Endothelial cell (in vitro differentiated cells): ENCODE results near the gene ALPG. TPM values are rescaled to one million over a fixed set of nuclear protein-coding genes. Genes with fewer than 3 reads are reported as not detected.

Experiments
- DNase-seq: peaks from one replicate; pipeline ENCODE4 v3.0.0; 2021; ENCODE audit warnings: low spot score
- H3K27ac Mint-ChIP-seq: one replicate; pipeline ENCODE4 v1.8.0; 2021; ENCODE audit warnings: mixed read lengths, inconsistent platforms; ENCODE audit not compliant: unreplicated experiment
- H3K27me3 Mint-ChIP-seq: one replicate; pipeline ENCODE4 v1.8.0; 2021; ENCODE audit warnings: mild to moderate bottlenecking, moderate library complexity, mixed read lengths, inconsistent platforms; ENCODE audit not compliant: unreplicated experiment
- H3K36me3 Mint-ChIP-seq: one replicate; pipeline ENCODE4 v1.8.0; 2021; ENCODE audit warnings: mild to moderate bottlenecking, low read depth, mixed read lengths, inconsistent platforms; ENCODE audit not compliant: unreplicated experiment
- H3K4me1 Mint-ChIP-seq: one replicate; pipeline ENCODE4 v1.8.0; 2021; ENCODE audit warnings: mild to moderate bottlenecking, mixed read lengths, inconsistent platforms; ENCODE audit not compliant: unreplicated experiment
- H3K4me3 Mint-ChIP-seq: one replicate; pipeline ENCODE4 v1.8.0; 2021; ENCODE audit warnings: mild to moderate bottlenecking, mixed read lengths, inconsistent platforms; ENCODE audit not compliant: unreplicated experiment
- H3K9me3 Mint-ChIP-seq: one replicate; pipeline ENCODE4 v1.8.0; 2021; ENCODE audit warnings: mixed read lengths, inconsistent platforms; ENCODE audit not compliant: unreplicated experiment
- total RNA-seq: library from RNA; stranded (reverse); fragmentation: NEBNext Ultra II Directional; extraction: Animal tissue kit (Norgen Biotek cat#: 25700); gene quantifications from one replicate; pipeline ENCODE4 v1.2.1, GENCODE V29; 2021; ENCODE audit not compliant: unreplicated experiment
- TF ChIP-seq, protein P1 (sequence below): fragments of 200-600 bp; sonication (generic); IDR thresholded peaks from one replicate; pipeline ENCODE4 v1.5.0; 2021; ENCODE audit warnings: antibody characterized with exemption; ENCODE audit not compliant: unreplicated experiment

The ALPG gene
- total RNA-seq, 1 donor from 2014 or later = not detected

DNA sequence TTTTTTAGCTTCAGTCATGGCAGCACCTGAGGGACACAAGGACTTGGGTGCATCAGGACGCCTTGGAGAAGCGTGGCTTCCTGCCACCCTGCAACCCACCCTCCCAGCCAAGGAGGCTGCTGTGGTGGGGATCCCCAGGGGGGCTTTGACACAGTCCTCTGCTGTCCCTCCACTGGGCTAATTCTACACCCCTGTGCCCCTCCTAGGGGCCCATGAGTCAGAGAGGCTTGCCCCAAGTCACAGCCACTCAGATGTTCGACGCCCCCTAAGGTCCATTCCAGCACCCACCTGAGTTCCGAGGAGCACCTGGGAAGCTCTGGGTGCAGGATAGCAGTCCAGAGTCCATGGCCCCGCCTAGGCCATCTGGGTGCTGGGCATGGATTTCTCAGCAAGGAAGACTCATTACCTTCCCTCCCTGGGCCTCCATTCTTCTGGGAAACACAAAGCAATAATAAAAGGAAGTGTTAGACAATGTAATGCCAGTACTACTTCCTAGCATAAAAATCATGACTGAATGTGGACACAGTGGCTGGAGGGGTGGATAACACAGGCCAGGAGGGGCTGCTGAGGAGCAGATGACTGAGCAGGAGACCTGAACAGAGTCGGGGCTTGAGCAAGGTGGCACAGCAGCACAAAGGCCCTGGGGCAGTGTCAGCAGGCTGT, 3.7 kb downstream of the ALPG start:
- DNase-seq = no peak
- Mint-ChIP-seq H3K36me3 (no peaks in the 10 kb centered on the region), H3K27ac (no peak overlapping the region), H3K9me3 (no peaks in the 10 kb centered on the region), H3K4me1 (peaks cover 25% of the 10 kb centered on the region), H3K27me3 (no peaks in the 10 kb centered on the region), H3K4me3 (no peak overlapping the region)
- TF ChIP-seq, protein P1, sequence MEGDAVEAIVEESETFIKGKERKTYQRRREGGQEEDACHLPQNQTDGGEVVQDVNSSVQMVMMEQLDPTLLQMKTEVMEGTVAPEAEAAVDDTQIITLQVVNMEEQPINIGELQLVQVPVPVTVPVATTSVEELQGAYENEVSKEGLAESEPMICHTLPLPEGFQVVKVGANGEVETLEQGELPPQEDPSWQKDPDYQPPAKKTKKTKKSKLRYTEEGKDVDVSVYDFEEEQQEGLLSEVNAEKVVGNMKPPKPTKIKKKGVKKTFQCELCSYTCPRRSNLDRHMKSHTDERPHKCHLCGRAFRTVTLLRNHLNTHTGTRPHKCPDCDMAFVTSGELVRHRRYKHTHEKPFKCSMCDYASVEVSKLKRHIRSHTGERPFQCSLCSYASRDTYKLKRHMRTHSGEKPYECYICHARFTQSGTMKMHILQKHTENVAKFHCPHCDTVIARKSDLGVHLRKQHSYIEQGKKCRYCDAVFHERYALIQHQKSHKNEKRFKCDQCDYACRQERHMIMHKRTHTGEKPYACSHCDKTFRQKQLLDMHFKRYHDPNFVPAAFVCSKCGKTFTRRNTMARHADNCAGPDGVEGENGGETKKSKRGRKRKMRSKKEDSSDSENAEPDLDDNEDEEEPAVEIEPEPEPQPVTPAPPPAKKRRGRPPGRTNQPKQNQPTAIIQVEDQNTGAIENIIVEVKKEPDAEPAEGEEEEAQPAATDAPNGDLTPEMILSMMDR = no peak

DNA sequence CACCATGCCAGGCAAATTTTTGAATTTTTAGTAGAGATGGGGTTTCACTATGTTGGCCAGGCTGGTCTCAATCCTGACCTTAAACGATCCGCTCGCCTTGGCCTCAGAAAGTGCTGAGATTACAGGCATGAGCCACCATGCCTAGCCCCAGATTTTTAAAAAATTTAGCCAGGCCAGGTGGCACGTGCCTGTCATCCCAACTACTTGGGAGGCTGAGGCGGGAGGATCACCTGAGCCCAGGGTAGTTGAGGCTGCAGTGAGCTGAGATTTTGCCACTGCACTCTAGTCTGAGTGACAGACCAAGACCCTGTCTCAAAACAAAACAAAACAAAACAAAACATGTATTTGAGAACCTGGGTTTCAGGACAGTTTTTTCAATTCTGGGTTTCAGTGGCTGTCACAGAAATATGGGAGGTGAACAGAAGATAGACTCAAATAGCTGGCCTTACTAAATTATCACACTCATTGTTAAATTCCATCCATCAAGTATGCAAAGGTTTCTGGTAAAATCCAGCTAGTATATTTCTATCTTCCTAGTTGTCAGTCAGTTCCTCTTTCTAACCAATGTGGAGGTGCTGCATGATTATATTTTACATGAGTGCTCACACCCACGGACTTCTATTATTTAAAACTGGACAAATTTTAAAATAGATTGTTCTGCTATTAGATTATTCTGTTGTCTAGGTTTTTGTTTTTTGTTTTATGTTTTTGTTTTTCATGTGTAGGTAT, 5.4 kb downstream of the ALPG start:
- peaks cover 25% of the 10 kb centered on the region for H3K4me1 Mint-ChIP-seq
- TF ChIP-seq, protein P1 = no peak
- H3K27me3 Mint-ChIP-seq = peaks cover 3% of the 10 kb centered on the region

DNA sequence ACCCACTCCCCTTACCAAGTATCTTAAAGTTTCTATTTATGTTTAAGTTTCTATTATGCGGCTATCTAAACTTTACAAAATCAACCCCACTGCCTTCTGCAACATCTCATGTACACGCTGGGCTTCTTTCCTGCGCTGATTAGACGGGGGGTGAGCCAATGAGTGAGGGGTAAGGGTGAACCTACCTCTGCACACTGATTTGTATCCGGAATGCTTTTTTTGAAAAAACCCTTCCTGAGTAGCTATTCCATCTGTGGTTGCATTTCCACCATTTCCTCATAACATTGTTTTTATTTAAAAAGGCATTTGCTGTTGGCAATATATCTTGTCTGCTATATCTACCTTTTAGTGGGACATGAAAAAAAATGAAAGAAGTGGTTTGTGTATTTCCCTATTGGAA, 6.3 kb downstream of the ALPG start:
- no peak for DNase-seq
- Mint-ChIP-seq H3K4me3 (no peak overlapping the region), H3K4me1 (peaks cover 25% of the 10 kb centered on the region), H3K36me3 (no peaks in the 10 kb centered on the region), H3K9me3 (no peaks in the 10 kb centered on the region), H3K27ac (no peak overlapping the region), H3K27me3 (peaks cover 3% of the 10 kb centered on the region)
- TF ChIP-seq, protein P1 = no peak

More for the DNA sequence above, 5.4 kb downstream of the ALPG start:
- H3K9me3 Mint-ChIP-seq = no peaks in the 10 kb centered on the region
- no peaks in the 10 kb centered on the region for H3K36me3 Mint-ChIP-seq
- no peak for DNase-seq
- no peak overlapping the region for H3K27ac Mint-ChIP-seq
- H3K4me3 Mint-ChIP-seq = no peak overlapping the region

DNA sequence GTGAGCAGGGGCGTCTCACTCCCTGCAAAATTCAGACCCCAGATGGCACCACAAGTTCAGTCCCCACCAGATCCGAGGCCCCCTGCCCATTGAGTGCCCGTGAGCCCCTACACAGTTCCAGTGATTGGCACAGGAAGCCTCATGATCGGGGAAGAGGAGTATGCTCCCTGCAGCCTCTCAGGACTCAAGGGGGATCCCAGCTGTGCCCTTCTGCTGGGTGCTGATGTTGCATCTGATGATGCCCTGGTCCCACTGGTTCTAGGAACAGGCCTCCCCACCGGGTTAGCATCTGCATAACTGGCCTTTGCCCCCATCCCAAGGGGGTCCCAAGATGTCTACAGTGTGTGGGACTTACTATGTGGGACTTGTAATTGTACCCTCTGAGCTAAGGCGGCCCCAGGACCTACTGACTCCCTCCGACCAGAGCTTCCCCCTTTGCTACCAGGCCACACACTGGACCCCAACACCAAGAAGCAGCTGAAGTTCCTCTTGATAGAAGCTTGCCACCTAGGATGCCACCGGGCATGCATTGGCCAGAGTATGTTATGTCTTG, 8.6 kb downstream of the ALPG start:
- H3K27ac Mint-ChIP-seq = no peak overlapping the region
- DNase-seq = no peak
- peaks cover 24% of the 10 kb centered on the region for H3K4me1 Mint-ChIP-seq
- peaks cover 12% of the 10 kb centered on the region for H3K27me3 Mint-ChIP-seq
- no peaks in the 10 kb centered on the region for H3K9me3 Mint-ChIP-seq
- no peak overlapping the region for H3K4me3 Mint-ChIP-seq
- H3K36me3 Mint-ChIP-seq = no peaks in the 10 kb centered on the region
- TF ChIP-seq, protein P1 = no peak
